ELF-1 (cell line): ENCODE data around the gene ALKBH4.
"Not testable (repeated sequence)": the region's sequence is repeated elsewhere in the genome, so short reads cannot be mapped to it uniquely, and the experiment has no call there.

Experiments used
- DNase-seq: peaks from one replicate; pipeline ENCODE4 v3.0.0-alpha.2; 2016; ENCODE audit warnings: low read depth, low spot score

The ALKBH4 gene

GRCh38 chr7:102455596-102455995 lies 9.1 kb downstream of the ALKBH4 start:
- no peak for DNase-seq

GRCh38 chr7:102454932-102455331 lies 9.7 kb downstream of the ALKBH4 start:
- not testable (repeated sequence) for DNase-seq

GRCh38 chr7:102454468-102454867 lies 10.2 kb downstream of the ALKBH4 start:
- DNase-seq, result no peak

- DNase-seq, result no peak
Observed at GRCh38 chr7:102453319-102453718, 11.3 kb downstream of the ALKBH4 start.

- DNase-seq, result no peak
Observed at GRCh38 chr7:102452451-102452850, 12.2 kb downstream of the ALKBH4 start.

GRCh38 chr7:102451371-102452054 lies 13.2 kb downstream of the ALKBH4 start:
- DNase-seq, result no peak

- DNase-seq, result no peak
Observed at GRCh38 chr7:102450242-102450641, 14.4 kb downstream of the ALKBH4 start.

GRCh38 chr7:102449136-102449535 lies 15.5 kb downstream of the ALKBH4 start:
- no peak for DNase-seq

GRCh38 chr7:102447311-102447710 lies 17.4 kb downstream of the ALKBH4 start:
- no peak for DNase-seq

GRCh38 chr7:102446387-102447156 lies 18.1 kb downstream of the ALKBH4 start:
- no peak for DNase-seq

- no peak for DNase-seq
Observed at GRCh38 chr7:102445674-102446071, 19.0 kb downstream of the ALKBH4 start.

GRCh38 chr7:102444961-102445673 lies 19.5 kb downstream of the ALKBH4 start:
- no peak for DNase-seq

- DNase-seq, result peak; percentile 88
Observed at GRCh38 chr7:102439963-102440795, 24.5 kb downstream of the ALKBH4 start.

- no peak for DNase-seq
Observed at GRCh38 chr7:102436118-102436517, 28.5 kb downstream of the ALKBH4 start.

- DNase-seq, result no peak
Observed at GRCh38 chr7:102434039-102434486, 30.6 kb downstream of the ALKBH4 start.

- DNase-seq, result no peak
Observed at GRCh38 chr7:102433219-102434038, 31.2 kb downstream of the ALKBH4 start, which contains the start of gene ORAI2. Gene ORAI2 (plus strand): TSS chr7:102433575. CDS start chr7:102438957, 5,382 bp downstream.

- no peak for DNase-seq
Observed at GRCh38 chr7:102432442-102433218, 32.0 kb downstream of the ALKBH4 start.

GRCh38 chr7:102431617-102432298 lies 32.9 kb downstream of the ALKBH4 start:
- DNase-seq, result peak; percentile 42
